ENCODE results near the gene SCP2.
"Not testable (repeated sequence)": the region's sequence is repeated elsewhere in the genome, so short reads cannot be mapped to it uniquely, and the experiment has no call there.

Gene SCP2

GRCh38 chr1:52978045-52978444 lies 51.0 kb downstream of the SCP2 start:
- Histone ChIP-seq H3K9ac (ENCODE audit: low read depth, low read length, poor library complexity, severe bottlenecking) (no peak overlapping the region), H2AFZ (ENCODE audit: low read length) (no peak overlapping the region), H3K27me3 (ENCODE audit: insufficient read depth, low read length, poor library complexity, severe bottlenecking) (no peaks in the 10 kb centered on the region), H3K9me3 (ENCODE audit: insufficient read depth, low read depth, low read length) (no peaks in the 10 kb centered on the region), H3K36me3 (ENCODE audit: insufficient read depth, low read length) (no peaks in the 10 kb centered on the region), H3K79me2 (ENCODE audit: insufficient read depth, low read length) (no peaks in the 10 kb centered on the region), H3K9me2 (replicated peaks; ENCODE audit: low read depth, low read length) (no peaks in the 10 kb centered on the region), H3K4me1 (ENCODE audit: insufficient read depth, low read length, poor library complexity, severe bottlenecking) (peaks cover 8% of the 10 kb centered on the region), H3K4me2 (ENCODE audit: low read depth, low read length, poor library complexity, severe bottlenecking) (no peak overlapping the region), H3K4me3 (ENCODE audit: low read length, poor library complexity, severe bottlenecking) (no peak overlapping the region), H4K20me1 (ENCODE audit: insufficient read depth, low read length, poor library complexity, severe bottlenecking) (no peaks in the 10 kb centered on the region), H3F3A (ENCODE audit: low read depth) (no peaks in the 10 kb centered on the region)
- TF ChIP-seq CTCF (conservative IDR thresholded peaks at IDR 0.05; ENCODE audit: low read length) (no peak), EZH2phosphoT487 (IDR thresholded peaks at IDR 0.05; ENCODE audit: borderline replicate concordance) (no peak)

GRCh38 chr1:52992733-52993132 lies 65.7 kb downstream of the SCP2 start:
- H3K36me3 ChIP-seq (ENCODE audit: insufficient read depth, low read length); H3K9me2 ChIP-seq (replicated peaks; ENCODE audit: low read depth, low read length); H3K9ac ChIP-seq (ENCODE audit: low read depth, low read length, poor library complexity, severe bottlenecking); H3K79me2 ChIP-seq (ENCODE audit: insufficient read depth, low read length); H3K9me3 ChIP-seq (ENCODE audit: insufficient read depth, low read depth, low read length); H3F3A ChIP-seq (ENCODE audit: low read depth); H3K4me1 ChIP-seq (ENCODE audit: insufficient read depth, low read length, poor library complexity, severe bottlenecking); H2AFZ ChIP-seq (ENCODE audit: low read length); H4K20me1 ChIP-seq (ENCODE audit: insufficient read depth, low read length, poor library complexity, severe bottlenecking); H3K4me2 ChIP-seq (ENCODE audit: low read depth, low read length, poor library complexity, severe bottlenecking); H3K4me3 ChIP-seq (ENCODE audit: low read length, poor library complexity, severe bottlenecking); H3K27me3 ChIP-seq (ENCODE audit: insufficient read depth, low read length, poor library complexity, severe bottlenecking): not testable (repeated sequence)

DNA sequence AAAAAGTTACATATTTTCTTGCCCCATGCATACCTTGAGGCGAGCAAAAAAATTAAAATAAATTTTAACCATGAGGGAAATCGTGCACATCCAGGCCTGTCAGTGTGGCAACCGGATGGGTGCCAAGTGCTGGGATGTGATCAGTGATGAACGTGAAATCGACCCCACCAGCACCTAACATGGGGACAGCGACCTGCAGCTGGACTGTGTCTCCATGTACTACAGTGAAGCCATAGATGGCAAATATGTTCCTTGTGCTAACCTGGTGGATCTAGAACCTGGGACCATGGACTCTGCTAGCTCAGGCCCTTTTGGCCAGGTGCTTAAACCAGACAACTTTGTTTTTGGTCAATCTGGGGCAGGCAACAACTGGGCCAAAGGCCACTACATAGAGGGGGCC lies 67.6 kb downstream of the SCP2 start:
- TF ChIP-seq CTCF (conservative IDR thresholded peaks at IDR 0.05; ENCODE audit: low read length) (no peak), EZH2phosphoT487 (IDR thresholded peaks at IDR 0.05; ENCODE audit: borderline replicate concordance) (no peak)
- H3K9ac ChIP-seq (ENCODE audit: low read depth, low read length, poor library complexity, severe bottlenecking), result no peak overlapping the region
- H3K9me2 ChIP-seq (replicated peaks; ENCODE audit: low read depth, low read length), result no peaks in the 10 kb centered on the region
- H3K4me3 ChIP-seq (ENCODE audit: low read length, poor library complexity, severe bottlenecking), result no peak overlapping the region
- no peaks in the 10 kb centered on the region for H4K20me1 ChIP-seq (ENCODE audit: insufficient read depth, low read length, poor library complexity, severe bottlenecking)
- no peak overlapping the region for H3K4me2 ChIP-seq (ENCODE audit: low read depth, low read length, poor library complexity, severe bottlenecking)
- no peaks in the 10 kb centered on the region for H3K36me3 ChIP-seq (ENCODE audit: insufficient read depth, low read length)
- H3K27me3 ChIP-seq (ENCODE audit: insufficient read depth, low read length, poor library complexity, severe bottlenecking), result no peaks in the 10 kb centered on the region
- H2AFZ ChIP-seq (ENCODE audit: low read length), result no peak overlapping the region
- no peaks in the 10 kb centered on the region for H3F3A ChIP-seq (ENCODE audit: low read depth)
- H3K9me3 ChIP-seq (ENCODE audit: insufficient read depth, low read depth, low read length), result no peaks in the 10 kb centered on the region
- no peaks in the 10 kb centered on the region for H3K4me1 ChIP-seq (ENCODE audit: insufficient read depth, low read length, poor library complexity, severe bottlenecking)
- no peaks in the 10 kb centered on the region for H3K79me2 ChIP-seq (ENCODE audit: insufficient read depth, low read length)

DNA sequence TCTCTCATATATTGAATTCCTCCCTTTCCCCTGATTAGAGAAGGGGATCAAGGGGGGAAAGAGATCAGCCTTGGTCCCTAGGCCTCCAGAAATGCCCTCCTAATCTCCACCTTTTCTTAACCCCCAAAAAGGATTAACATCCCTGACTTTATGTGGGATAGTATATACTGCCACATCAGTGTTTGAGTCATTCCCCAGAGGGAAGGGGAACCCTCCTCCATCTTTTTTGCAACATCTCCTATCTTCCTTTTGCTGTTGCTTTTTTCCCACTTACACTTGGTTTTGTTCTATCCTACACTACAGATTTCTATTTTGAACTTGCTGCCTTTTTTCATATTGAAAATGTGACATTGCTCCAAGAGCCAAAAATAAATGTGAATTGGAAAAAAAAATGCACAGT lies 69.6 kb downstream of the SCP2 start:
- H3K4me2 ChIP-seq (ENCODE audit: low read depth, low read length, poor library complexity, severe bottlenecking), result no peak overlapping the region
- no peak overlapping the region for H3K9ac ChIP-seq (ENCODE audit: low read depth, low read length, poor library complexity, severe bottlenecking)
- H3K4me3 ChIP-seq (ENCODE audit: low read length, poor library complexity, severe bottlenecking), result no peak overlapping the region
- no peak overlapping the region for H2AFZ ChIP-seq (ENCODE audit: low read length)
- no peaks in the 10 kb centered on the region for H3K9me2 ChIP-seq (replicated peaks; ENCODE audit: low read depth, low read length)
- H3K27me3 ChIP-seq (ENCODE audit: insufficient read depth, low read length, poor library complexity, severe bottlenecking), result no peaks in the 10 kb centered on the region
- no peaks in the 10 kb centered on the region for H3K9me3 ChIP-seq (ENCODE audit: insufficient read depth, low read depth, low read length)
- TF ChIP-seq EZH2phosphoT487 (IDR thresholded peaks at IDR 0.05; ENCODE audit: borderline replicate concordance), result no peak
- TF ChIP-seq CTCF (conservative IDR thresholded peaks at IDR 0.05; ENCODE audit: low read length), result no peak
- no peaks in the 10 kb centered on the region for H3K4me1 ChIP-seq (ENCODE audit: insufficient read depth, low read length, poor library complexity, severe bottlenecking)
- H3K79me2 ChIP-seq (ENCODE audit: insufficient read depth, low read length), result no peaks in the 10 kb centered on the region
- no peaks in the 10 kb centered on the region for H4K20me1 ChIP-seq (ENCODE audit: insufficient read depth, low read length, poor library complexity, severe bottlenecking)
- H3F3A ChIP-seq (ENCODE audit: low read depth), result no peaks in the 10 kb centered on the region
- H3K36me3 ChIP-seq (ENCODE audit: insufficient read depth, low read length), result no peaks in the 10 kb centered on the region

Data from Loucy (cell line).